ENCODE results near the gene PKP3. TPM values are rescaled to one million over a fixed set of nuclear protein-coding genes. Genes with fewer than 3 reads are reported as not detected.
"Not testable (repeated sequence)": the region's sequence is repeated elsewhere in the genome, so short reads cannot be mapped to it uniquely, and the experiment has no call there.

PKP3 gene
- total and polyA plus RNA-seq, 7 donors, result 0.27 to 140 (median 57.1) TPM; not detected in 2

DNA sequence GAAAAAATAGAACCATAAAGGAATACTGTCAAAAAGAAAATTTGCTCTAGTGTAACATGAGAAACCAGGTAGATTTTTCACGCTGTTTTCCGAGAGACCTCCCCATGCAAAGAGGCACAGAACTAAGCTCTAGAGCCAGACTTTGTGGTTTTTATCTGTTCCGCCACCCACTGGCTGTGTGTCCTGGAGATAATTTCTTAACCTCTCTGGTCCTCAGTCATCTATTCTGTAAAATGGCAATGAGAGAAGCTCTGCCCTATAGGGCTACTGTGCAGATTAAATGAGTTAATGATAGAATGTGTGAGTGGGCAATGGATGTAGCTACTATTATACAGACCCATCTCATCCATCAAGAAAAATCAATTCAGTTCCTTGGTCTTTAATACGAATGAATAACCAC is 30.2 kb downstream of the PKP3 start:
- Histone ChIP-seq H3K27me3 (peaks cover 8 to 38% (median 27%) of the 10 kb centered on the region in 3 donors), H3K36me3 (no peaks in the 10 kb centered on the region), H3K4me1 (no peaks in the 10 kb centered on the region), H3K4me3 (no peak overlapping the region), H3K27ac (no peak overlapping the region), H3K9me3 (no peaks in the 10 kb centered on the region)
- intact Hi-C loops (cut with DNase I), result no loop called here
- TF ChIP-seq EP300 (IDR thresholded peaks at IDR 0.05) (no peak), POLR2AphosphoS5 (IDR thresholded peaks at IDR 0.05) (no peak), POLR2A (IDR thresholded peaks at IDR 0.05) (no peak)
- TF ChIP-seq, protein P1, sequence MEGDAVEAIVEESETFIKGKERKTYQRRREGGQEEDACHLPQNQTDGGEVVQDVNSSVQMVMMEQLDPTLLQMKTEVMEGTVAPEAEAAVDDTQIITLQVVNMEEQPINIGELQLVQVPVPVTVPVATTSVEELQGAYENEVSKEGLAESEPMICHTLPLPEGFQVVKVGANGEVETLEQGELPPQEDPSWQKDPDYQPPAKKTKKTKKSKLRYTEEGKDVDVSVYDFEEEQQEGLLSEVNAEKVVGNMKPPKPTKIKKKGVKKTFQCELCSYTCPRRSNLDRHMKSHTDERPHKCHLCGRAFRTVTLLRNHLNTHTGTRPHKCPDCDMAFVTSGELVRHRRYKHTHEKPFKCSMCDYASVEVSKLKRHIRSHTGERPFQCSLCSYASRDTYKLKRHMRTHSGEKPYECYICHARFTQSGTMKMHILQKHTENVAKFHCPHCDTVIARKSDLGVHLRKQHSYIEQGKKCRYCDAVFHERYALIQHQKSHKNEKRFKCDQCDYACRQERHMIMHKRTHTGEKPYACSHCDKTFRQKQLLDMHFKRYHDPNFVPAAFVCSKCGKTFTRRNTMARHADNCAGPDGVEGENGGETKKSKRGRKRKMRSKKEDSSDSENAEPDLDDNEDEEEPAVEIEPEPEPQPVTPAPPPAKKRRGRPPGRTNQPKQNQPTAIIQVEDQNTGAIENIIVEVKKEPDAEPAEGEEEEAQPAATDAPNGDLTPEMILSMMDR (IDR thresholded peaks at IDR 0.05), result no peak
- WGBS, 2 donors, result 93 to 94% methylated on average over 4 of the region's 4 CpGs
- no peak for DNase-seq

DNA sequence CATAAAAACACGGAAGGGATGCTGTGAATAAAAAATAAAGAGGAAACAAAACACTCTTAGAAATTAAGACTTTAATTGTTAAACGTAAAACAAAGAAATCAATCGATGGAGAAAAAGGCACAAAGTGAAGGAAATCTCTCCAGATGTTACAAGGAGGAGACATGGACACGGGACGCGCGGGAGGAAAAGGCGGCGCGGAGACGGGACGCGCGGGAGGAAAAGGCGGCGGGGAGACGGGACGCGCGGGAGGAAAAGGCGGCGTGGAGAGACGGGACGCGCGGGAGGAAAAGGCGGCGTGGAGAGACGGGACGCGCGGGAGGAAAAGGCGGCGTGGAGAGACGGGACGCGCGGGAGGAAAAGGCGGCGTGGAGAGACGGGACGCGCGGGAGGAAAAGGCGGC is 30.8 kb downstream of the PKP3 start:
- H3K4me3 ChIP-seq; H3K27ac ChIP-seq; intact Hi-C loops (cut with DNase I); H3K4me1 ChIP-seq; DNase-seq; H3K9me3 ChIP-seq; H3K36me3 ChIP-seq: not testable (repeated sequence)
- 76 to 95% methylated on average over 31 to 36 of the region's 45 CpGs for WGBS, 2 donors
- peaks cover 6 to 33% (median 22%) of the 10 kb centered on the region in 3 donors for H3K27me3 ChIP-seq

DNA sequence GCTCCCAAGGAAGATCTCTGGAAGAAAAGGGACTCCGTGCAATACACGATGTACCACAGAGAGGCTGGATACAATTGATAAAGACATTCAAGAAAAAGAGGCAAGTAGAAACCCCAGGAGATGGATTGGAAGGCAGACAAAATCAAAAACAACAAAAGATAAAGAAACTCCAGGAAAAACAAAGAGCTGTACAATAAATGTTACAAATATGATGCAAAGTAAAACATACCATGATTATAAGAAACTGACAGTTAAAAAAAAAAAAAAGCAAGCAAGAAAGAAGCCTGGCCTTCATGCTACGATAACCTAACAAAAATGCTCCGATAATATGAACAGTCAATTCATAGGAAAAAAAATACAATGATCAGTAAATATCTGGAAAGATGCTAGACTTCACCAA is 31.3 kb downstream of the PKP3 start:
- no peak for DNase-seq
- WGBS, 2 donors, result 76 to 91% methylated on average over 4 of the region's 4 CpGs
- Histone ChIP-seq H3K4me3 (no peak overlapping the region), H3K27ac (no peak overlapping the region), H3K27me3 (peaks cover under 1 to 27% (median 16%) of the 10 kb centered on the region in 3 donors), H3K4me1 (no peaks in the 10 kb centered on the region), H3K36me3 (no peaks in the 10 kb centered on the region), H3K9me3 (no peaks in the 10 kb centered on the region)
- intact Hi-C loops (cut with DNase I), result no loop called here
- no peak for TF ChIP-seq EP300 (IDR thresholded peaks at IDR 0.05)
- TF ChIP-seq, protein P1 (IDR thresholded peaks at IDR 0.05), result no peak

DNA sequence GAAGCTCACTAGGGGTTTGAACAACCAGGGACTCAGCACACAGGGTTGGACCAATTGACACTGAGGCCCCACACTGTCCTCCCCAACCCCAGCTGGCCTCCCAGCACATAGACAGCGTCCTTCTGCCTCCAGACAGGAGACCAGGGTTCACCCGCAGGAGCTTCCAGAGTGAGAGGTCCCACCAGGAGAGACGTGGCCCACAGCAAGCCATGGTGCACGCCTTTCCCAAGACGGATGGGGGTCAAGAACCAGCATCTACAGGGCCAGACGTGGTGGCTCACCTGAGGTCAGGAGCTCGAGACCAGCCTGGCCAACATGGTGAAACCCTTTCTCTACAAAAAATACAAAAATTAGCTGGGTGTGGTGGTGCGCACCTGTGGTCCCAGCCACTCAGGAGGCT is 32.8 kb downstream of the PKP3 start:
- 94 to 95% methylated on average over 8 of the region's 8 CpGs for WGBS, 2 donors
- no peaks in the 10 kb centered on the region for H3K36me3 ChIP-seq
- peaks cover 0 to 22% (median 13%) of the 10 kb centered on the region in 3 donors for H3K27me3 ChIP-seq
- H3K9me3 ChIP-seq, result no peaks in the 10 kb centered on the region
- TF ChIP-seq POLR2AphosphoS5 (IDR thresholded peaks at IDR 0.05) (no peak), POLR2A (IDR thresholded peaks at IDR 0.05) (no peak), EP300 (IDR thresholded peaks at IDR 0.05) (no peak)
- TF ChIP-seq, protein P1 (IDR thresholded peaks at IDR 0.05), result no peak
- DNase-seq, result no peak
- no peak overlapping the region for H3K4me3 ChIP-seq
- no peak overlapping the region for H3K27ac ChIP-seq
- intact Hi-C loops (cut with DNase I), result no loop called here
- H3K4me1 ChIP-seq, result no peaks in the 10 kb centered on the region

DNA sequence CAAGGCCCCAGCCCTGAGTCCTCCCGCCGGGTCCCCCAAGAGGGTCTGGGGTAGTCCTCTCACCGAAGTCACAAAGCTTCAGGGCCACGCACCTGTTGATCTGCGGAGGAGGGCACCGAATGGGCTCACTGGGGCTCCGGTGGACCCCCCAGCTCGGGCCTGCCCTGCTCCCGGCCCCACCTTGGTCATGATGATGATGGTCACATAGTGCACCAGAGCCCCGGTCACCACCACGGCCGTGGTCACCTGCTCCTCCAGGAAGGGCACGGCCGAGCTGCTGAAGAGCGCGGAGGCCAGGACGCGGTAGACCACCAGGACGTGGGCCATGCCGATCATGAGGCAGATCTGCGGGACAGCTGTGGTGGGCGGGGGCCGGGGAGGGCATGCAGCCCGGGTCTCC is 34.3 kb downstream of the PKP3 start:
- Histone ChIP-seq H3K36me3 (no peaks in the 10 kb centered on the region), H3K4me1 (no peaks in the 10 kb centered on the region), H3K9me3 (no peaks in the 10 kb centered on the region), H3K27ac (no peak overlapping the region), H3K4me3 (no peak overlapping the region), H3K27me3 (peaks cover 0 to 26% (median 22%) of the 10 kb centered on the region in 3 donors)
- no peak for DNase-seq
- intact Hi-C loops (cut with DNase I), result no loop called here
- TF ChIP-seq POLR2A (IDR thresholded peaks at IDR 0.05) (no peak), POLR2AphosphoS5 (IDR thresholded peaks at IDR 0.05) (no peak), EP300 (IDR thresholded peaks at IDR 0.05) (no peak)
- TF ChIP-seq, protein P1 (IDR thresholded peaks at IDR 0.05), result no peak
- 95% methylated on average over 24 of the region's 24 CpGs for WGBS, 2 donors

Data from sigmoid colon (tissue), 7 donors.